Endothelial cell of umbilical vein (primary cell): ENCODE measurements around the gene GRB2. TPM values are rescaled to one million over a fixed set of nuclear protein-coding genes. Genes with fewer than 3 reads are reported as not detected.

ENCODE experiments used
- BruUV-seq: library from RNA; stranded (reverse); fragments of 400-500 nt; replicated peaks from 2 replicates; lab custom pipeline; 2021; lab: Mats Ljungman, UMichigan
- CTCF ChIA-PET: fragments of 300-600, 350-600 bp; sonication (Branson Sonifier 250); formaldehyde crosslinking; loops from one replicate; lab custom pipeline; 2021; ENCODE audit warnings: antibody characterized with exemption, inconsistent platforms; lab: Charles Lee
- POLR2A ChIA-PET: fragments of 300-600, 350-600 bp; sonication (Branson Sonifier 250); formaldehyde crosslinking; loops from one replicate; lab custom pipeline; 2021; ENCODE audit warnings: antibody characterized with exemption, inconsistent platforms; lab: Charles Lee
- DNase-seq: peaks from one replicate; pipeline ENCODE4 v3.0.0-alpha.2; 2011; ENCODE audit warnings: low read depth, low spot score
- FAIRE-seq: peaks from 2 replicates; lab custom pipeline; 2011; peaks lifted over from hg19 to GRCh38; lab: Jason Lieb, UNC
- H2AFZ ChIP-seq: 2 replicates; pipeline ENCODE4 v1.6.0; 2012; ENCODE audit warnings: low read depth, low read length, control low read depth, inconsistent platforms
- H3K27ac ChIP-seq: 2 replicates; pipeline ENCODE4 v1.5.1; 2011; ENCODE audit warnings: low read depth, mild to moderate bottlenecking, control low read depth, low read length, moderate library complexity; ENCODE audit not compliant: insufficient read depth
- H3K27me3 ChIP-seq, 2 experiments: 2 replicates each; pipeline versions ENCODE4 v1.6.0 to v1.6.1; 2011; ENCODE audit warnings: low read length in 2 of 2, mixed read lengths in 1 of 2; ENCODE audit not compliant: control insufficient read depth in 2 of 2, insufficient read depth in 2 of 2
- H3K36me3 ChIP-seq, 2 experiments: 2 replicates in 1 of 2; 3 replicates in 1 of 2; pipeline ENCODE4 v1.5.1; 2011; ENCODE audit warnings: low read length in 2 of 2, mild to moderate bottlenecking in 1 of 2, moderate library complexity in 1 of 2; ENCODE audit not compliant: control insufficient read depth in 2 of 2, insufficient read depth in 2 of 2; ENCODE audit errors: extremely low read depth in 1 of 2
- H3K4me1 ChIP-seq: 3 replicates; pipeline ENCODE4 v1.5.1; 2011; ENCODE audit warnings: mild to moderate bottlenecking, low read length; ENCODE audit not compliant: control insufficient read depth, insufficient read depth; ENCODE audit errors: extremely low read depth
- H3K4me2 ChIP-seq: 2 replicates; pipeline ENCODE4 v1.6.1; 2011; ENCODE audit warnings: low read length, control low read depth, mixed read lengths; ENCODE audit not compliant: insufficient read depth
- H3K4me3 ChIP-seq, 3 experiments: fragments of 200-600 bp in 1 of 3; sonication (generic), shearing (Covaris generic) in 1 of 3; replicated peaks in 1 of 3; 2 replicates each; pipeline ENCODE4 v1.5.1; 2011 to 2016; ENCODE audit warnings: control low read depth in 3 of 3, low read length in 3 of 3, mild to moderate bottlenecking in 2 of 3, inconsistent platforms in 1 of 3, low read depth in 1 of 3, moderate library complexity in 1 of 3; ENCODE audit not compliant: insufficient read depth in 1 of 3
- H3K79me2 ChIP-seq: 2 replicates; pipeline ENCODE4 v1.6.0; 2012; ENCODE audit warnings: low read length, inconsistent platforms; ENCODE audit not compliant: control insufficient read depth, insufficient read depth
- H3K9ac ChIP-seq: replicated peaks from 2 replicates; pipeline ENCODE3; 2011; ENCODE audit warnings: low read length, control low read depth; ENCODE audit not compliant: insufficient read depth; ENCODE audit errors: extremely low read depth
- H3K9me1 ChIP-seq: replicated peaks from 3 replicates; pipeline ENCODE4 v1.6.0; 2011; ENCODE audit warnings: mild to moderate bottlenecking, low read length; ENCODE audit not compliant: control insufficient read depth, insufficient read depth; ENCODE audit errors: extremely low read depth
- H3K9me3 ChIP-seq: replicated peaks from 2 replicates; pipeline ENCODE4 v1.5.1; 2012; ENCODE audit warnings: low read length, inconsistent platforms; ENCODE audit not compliant: control insufficient read depth, insufficient read depth
- H4K20me1 ChIP-seq: replicated peaks from 2 replicates; pipeline ENCODE3; 2011; ENCODE audit warnings: mild to moderate bottlenecking, low read length; ENCODE audit not compliant: control insufficient read depth, insufficient read depth; ENCODE audit errors: extremely low read depth
- EZH2 ChIP-seq: IDR thresholded peaks from 2 replicates; pipeline ENCODE4 v1.6.1; 2012; ENCODE audit warnings: borderline replicate concordance, low read depth, mild to moderate bottlenecking, moderate library complexity, low read length, inconsistent platforms; ENCODE audit not compliant: severe bottlenecking
- GATA2 ChIP-seq: IDR thresholded peaks from 2 replicates; pipeline ENCODE4 v1.7.0; 2011; ENCODE audit warnings: low read depth, mild to moderate bottlenecking, moderate library complexity, mixed read lengths, low read length; ENCODE audit not compliant: insufficient read length, insufficient read depth
- JUN ChIP-seq: IDR thresholded peaks from 2 replicates; pipeline ENCODE4 v1.6.1; 2011; ENCODE audit warnings: borderline replicate concordance, low read depth; ENCODE audit not compliant: insufficient read length, insufficient read depth
- MYC ChIP-seq: IDR thresholded peaks from one replicate; pipeline ENCODE4 v1.6.1; 2011; ENCODE audit warnings: mild to moderate bottlenecking, low read depth, low read length
- POLR2A ChIP-seq: IDR thresholded peaks from 2 replicates; pipeline ENCODE4 v1.6.1; 2012; ENCODE audit warnings: low read depth, mild to moderate bottlenecking, control low read depth, low read length
- POLR2AphosphoS5 ChIP-seq: IDR thresholded peaks from 2 replicates; pipeline ENCODE4 v1.6.1; 2012; ENCODE audit warnings: low read depth, mild to moderate bottlenecking, control low read depth, low read length, moderate library complexity; ENCODE audit not compliant: insufficient read depth
- dilution Hi-C: fragments of 300-500 bp; cut with MboI; formaldehyde crosslinking; loops from one replicate; pipeline ENCODE4 v1.15.0; 2019; ENCODE audit warnings: low sequenced_read_pairs; ENCODE audit not compliant: extremely low pct_ligation_motif_present
- intact Hi-C: fragments of 100-400 bp; cut with micrococcal nuclease; formaldehyde crosslinking; loops from one replicate; pipeline ENCODE4 v1.10.0; 2022
- polyA plus RNA-seq, 4 experiments: library from polyadenylated mRNA; depleted of rRNA in 3 of 4; stranded (reverse) in 3 of 4; unstranded in 1 of 4; fragments of >200 nt; gene quantifications; 2 replicates each; pipeline versions ENCODE4 v1.2.1 to v1.2.3, GENCODE V29; 2011 to 2012; ENCODE audit warnings: missing spikeins in 1 of 4
- total RNA-seq: library from RNA; stranded (reverse); gene quantifications from 2 replicates; pipeline ENCODE4 v1.2.3, GENCODE V29; 2021
- TF ChIP-seq, protein P1 (sequence below), 2 donors: IDR thresholded peaks; 1 replicate in 1 of 2; 2 replicates in 1 of 2; pipeline ENCODE4 v1.5.1; 2011; ENCODE audit warnings: low read length in 2 of 2, mild to moderate bottlenecking in 2 of 2, moderate library complexity in 2 of 2, control low read depth in 1 of 2, inconsistent platforms in 1 of 2, low read depth in 1 of 2; ENCODE audit not compliant: insufficient read depth in 1 of 2; ENCODE audit errors: extremely low read depth in 1 of 2

The GRB2 gene
- total and polyA plus RNA-seq, 2 donors (not counting 3 experiments of a cell fraction or from before 2014, with no cell fraction given): 51.5 to 93.9 TPM

GRCh38 chr17:75350029-75350428, 55.4 kb downstream of the GRB2 start:
- no peak overlapping the region for H3K4me2 ChIP-seq
- peaks cover 3% of the 10 kb centered on the region for H4K20me1 ChIP-seq
- TF ChIP-seq GATA2 (no peak), JUN (no peak), POLR2A (no peak), EZH2 (no peak)
- H3K36me3 ChIP-seq: no peaks in the 10 kb centered on the region
- dilution Hi-C loops: no loop called here
- DNase-seq: no peak
- CTCF ChIA-PET: interaction anchor here (0.9 kb wide), 2 partner anchors 11 to 24 kb away, joined by 3 to 4 read pairs; no protein-coding TSS in a partner anchor
- peaks cover 49% of the 10 kb centered on the region for H3K79me2 ChIP-seq
- no peak overlapping the region for H3K27ac ChIP-seq
- intact Hi-C loops: no loop called here
- no peak for FAIRE-seq
- no peak overlapping the region for H3K4me3 ChIP-seq
- no peaks in the 10 kb centered on the region for H3K9me1 ChIP-seq
- H3K27me3 ChIP-seq: no peaks in the 10 kb centered on the region
- no peaks in the 10 kb centered on the region for H3K9me3 ChIP-seq
- H2AFZ ChIP-seq: no peak overlapping the region
- POLR2A ChIA-PET: no interaction called here
- no TSS peak for BruUV-seq
- no peaks in the 10 kb centered on the region for H3K4me1 ChIP-seq
- no peak overlapping the region for H3K9ac ChIP-seq

DNA sequence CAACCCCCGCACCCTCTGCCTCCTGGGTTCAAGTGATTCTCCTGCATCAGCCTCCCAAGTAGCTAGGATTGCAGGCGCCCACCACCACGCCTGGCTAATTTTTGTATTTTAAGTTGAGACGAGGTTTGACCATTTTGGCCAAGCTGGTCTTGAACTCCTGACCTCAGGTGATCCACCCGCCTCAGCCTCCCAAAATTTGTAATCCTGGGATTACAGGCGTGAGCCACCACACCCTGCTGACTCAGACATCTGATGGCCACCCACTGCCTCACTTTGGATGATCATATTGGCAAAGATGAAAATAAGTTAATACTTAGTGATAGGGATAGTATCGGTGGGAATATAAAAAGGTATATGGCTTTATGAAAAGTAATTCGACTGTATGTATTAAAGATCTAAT, 55.9 kb downstream of the GRB2 start:
- DNase-seq (no peak), FAIRE-seq (no peak)
- ChIA-PET POLR2A (no interaction called here), CTCF (interaction anchor here (0.9 to 1.5 kb wide), 3 partner anchors 11 to 56 kb away, joined by 3 to 4 read pairs (median 4); partner anchors contain the start of gene GRB2)
- intact Hi-C loops (no loop called here), dilution Hi-C loops (no loop called here)
- no TSS peak for BruUV-seq
- no peaks in the 10 kb centered on the region for H3K4me1 ChIP-seq
- TF ChIP-seq, protein P1, sequence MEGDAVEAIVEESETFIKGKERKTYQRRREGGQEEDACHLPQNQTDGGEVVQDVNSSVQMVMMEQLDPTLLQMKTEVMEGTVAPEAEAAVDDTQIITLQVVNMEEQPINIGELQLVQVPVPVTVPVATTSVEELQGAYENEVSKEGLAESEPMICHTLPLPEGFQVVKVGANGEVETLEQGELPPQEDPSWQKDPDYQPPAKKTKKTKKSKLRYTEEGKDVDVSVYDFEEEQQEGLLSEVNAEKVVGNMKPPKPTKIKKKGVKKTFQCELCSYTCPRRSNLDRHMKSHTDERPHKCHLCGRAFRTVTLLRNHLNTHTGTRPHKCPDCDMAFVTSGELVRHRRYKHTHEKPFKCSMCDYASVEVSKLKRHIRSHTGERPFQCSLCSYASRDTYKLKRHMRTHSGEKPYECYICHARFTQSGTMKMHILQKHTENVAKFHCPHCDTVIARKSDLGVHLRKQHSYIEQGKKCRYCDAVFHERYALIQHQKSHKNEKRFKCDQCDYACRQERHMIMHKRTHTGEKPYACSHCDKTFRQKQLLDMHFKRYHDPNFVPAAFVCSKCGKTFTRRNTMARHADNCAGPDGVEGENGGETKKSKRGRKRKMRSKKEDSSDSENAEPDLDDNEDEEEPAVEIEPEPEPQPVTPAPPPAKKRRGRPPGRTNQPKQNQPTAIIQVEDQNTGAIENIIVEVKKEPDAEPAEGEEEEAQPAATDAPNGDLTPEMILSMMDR (IDR thresholded peaks at IDR 0.05; ENCODE audit: extremely low read depth in 1 of 2, insufficient read depth in 1 of 2, low read depth in 1 of 2, low read length in 2 of 2): no peak
- TF ChIP-seq POLR2AphosphoS5: no peak
- TF ChIP-seq JUN: no peak
- no peak for TF ChIP-seq MYC
- H3K9me3 ChIP-seq: no peaks in the 10 kb centered on the region
- peaks cover 3% of the 10 kb centered on the region for H4K20me1 ChIP-seq
- no peak overlapping the region for H3K4me2 ChIP-seq
- no peaks in the 10 kb centered on the region for H3K36me3 ChIP-seq
- no peaks in the 10 kb centered on the region for H3K9me1 ChIP-seq
- H3K27me3 ChIP-seq: no peaks in the 10 kb centered on the region
- H3K79me2 ChIP-seq: peaks cover 49% of the 10 kb centered on the region
- H3K4me3 ChIP-seq: no peak overlapping the region
- H3K9ac ChIP-seq: no peak overlapping the region
- no peak overlapping the region for H3K27ac ChIP-seq
- no peak overlapping the region for H2AFZ ChIP-seq
